Lower leg skin (tissue), 4 donors: ENCODE measurements around the gene GREM1. TPM values are rescaled to one million over a fixed set of nuclear protein-coding genes. Genes with fewer than 3 reads are reported as not detected.

Source experiments
- DNase-seq, 2 donors: peaks; one replicate each; pipeline ENCODE4 v3.0.0-alpha.2; 2019; ENCODE audit warnings: low spot score in 2 of 2
- H3K4me3 ChIP-seq: fragments of 200-600 bp; sonication (generic); 2 replicates; pipeline ENCODE4 v1.5.1; 2017; ENCODE audit warnings: mild to moderate bottlenecking, low read depth; ENCODE audit not compliant: poor library complexity, severe bottlenecking
- CTCF ChIP-seq, 3 donors: fragments of 450-650 bp; IDR thresholded peaks; one replicate each; pipeline ENCODE4 v1.5.1; 2016; ENCODE audit warnings: antibody characterized with exemption in 3 of 3, mild to moderate bottlenecking in 3 of 3, moderate library complexity in 2 of 3
- POLR2A ChIP-seq, 2 donors: fragments of 450-650 bp; IDR thresholded peaks; one replicate each; pipeline ENCODE4 v1.6.1; 2016 to 2017; ENCODE audit warnings: antibody characterized with exemption in 2 of 2, mild to moderate bottlenecking in 1 of 2, moderate library complexity in 1 of 2
- WGBS, 2 donors: methylation state at CpG; one replicate each; pipeline ENCODE4 v1.1.5; 2018; 5-methylcytosine and 5-hydroxymethylcytosine counted together
- intact Hi-C: fragments of 100-400 bp; cut with DNase I; formaldehyde crosslinking; loops from one replicate; pipeline ENCODE4 v1.15.0; 2023; ENCODE audit warnings: low total_unique reads
- total RNA-seq, 4 donors: library from RNA; depleted of rRNA; stranded (reverse); fragments of >200 nt; gene quantifications; one replicate each; pipeline ENCODE4 v1.1.0, GENCODE V29; 2016

The GREM1 gene
- total RNA-seq, 4 donors from 2014 or later: 1.2 to 5.5 (median 2.4) TPM

GRCh38 chr15:32746116-32746857, 28.5 kb downstream of the GREM1 start:
- H3K4me3 ChIP-seq: no peak overlapping the region
- no peak for DNase-seq
- WGBS, 2 donors: 64 to 72% methylated on average over 4 of the region's 4 CpGs
- intact Hi-C loops: no loop called here
- TF ChIP-seq POLR2A (IDR thresholded peaks at IDR 0.05): no peak
- TF ChIP-seq CTCF (IDR thresholded peaks at IDR 0.05): no peak

GRCh38 chr15:32747921-32748342, 30.1 kb downstream of the GREM1 start:
- TF ChIP-seq CTCF (IDR thresholded peaks at IDR 0.05) (no peak), POLR2A (IDR thresholded peaks at IDR 0.05) (no peak)
- WGBS, 2 donors: 70% methylated on average over 4 of the region's 4 CpGs
- H3K4me3 ChIP-seq: no peak overlapping the region
- no peak for DNase-seq
- intact Hi-C loops: no loop called here

GRCh38 chr15:32750979-32751378, 33.2 kb downstream of the GREM1 start:
- intact Hi-C loops: no loop called here
- no peak for DNase-seq
- WGBS, 2 donors: 59 to 76% methylated on average over 3 of the region's 3 CpGs
- no peak for TF ChIP-seq POLR2A (IDR thresholded peaks at IDR 0.05)
- no peak for TF ChIP-seq CTCF (IDR thresholded peaks at IDR 0.05)
- H3K4me3 ChIP-seq: no peak overlapping the region

GRCh38 chr15:32757426-32757825, 39.6 kb downstream of the GREM1 start:
- no peak overlapping the region for H3K4me3 ChIP-seq
- intact Hi-C loops: no loop called here
- DNase-seq: no peak
- 83% methylated on average over 2 of the region's 2 CpGs for WGBS, 2 donors
- TF ChIP-seq CTCF (IDR thresholded peaks at IDR 0.05): no peak
- no peak for TF ChIP-seq POLR2A (IDR thresholded peaks at IDR 0.05)

- no peak for DNase-seq
- H3K4me3 ChIP-seq: no peak overlapping the region
- 57 to 62% methylated on average over 1 of the region's 1 CpG for WGBS, 2 donors
- TF ChIP-seq CTCF (IDR thresholded peaks at IDR 0.05): no peak
- TF ChIP-seq POLR2A (IDR thresholded peaks at IDR 0.05): no peak
- intact Hi-C loops: no loop called here
Measured at GRCh38 chr15:32763295-32763694, 45.5 kb downstream of the GREM1 start.

GRCh38 chr15:32765236-32765635, 47.4 kb downstream of the GREM1 start:
- TF ChIP-seq CTCF (IDR thresholded peaks at IDR 0.05): no peak
- no peak for TF ChIP-seq POLR2A (IDR thresholded peaks at IDR 0.05)
- DNase-seq: no peak
- intact Hi-C loops: no loop called here
- H3K4me3 ChIP-seq: no peak overlapping the region
- 58 to 63% methylated on average over 4 of the region's 4 CpGs for WGBS, 2 donors
